Tibial nerve (tissue), 4 donors: Measurements from ENCODE around the gene LRFN2.

ENCODE experiments used
- EP300 ChIP-seq, 2 donors: sonication (generic); formaldehyde crosslinking; IDR thresholded peaks; one replicate each; pipeline ENCODE4 v1.6.1; 2017; ENCODE audit warnings: antibody characterized with exemption in 2 of 2, mild to moderate bottlenecking in 1 of 2
- POLR2A ChIP-seq, 2 donors: fragments of 450-650 bp; IDR thresholded peaks; one replicate each; pipeline ENCODE4 v1.6.1; 2017; ENCODE audit warnings: antibody characterized with exemption in 2 of 2, mild to moderate bottlenecking in 2 of 2, moderate library complexity in 2 of 2
- TF ChIP-seq, protein P1 (sequence below), 5 experiments: fragments of 200-600 bp in 3 of 5; fragments of 450-650 bp in 2 of 5; sonication (generic) in 3 of 5; IDR thresholded peaks; one replicate each; pipeline ENCODE4 v1.5.1; 2016 to 2019; ENCODE audit warnings: antibody characterized with exemption in 5 of 5, mild to moderate bottlenecking in 3 of 5, moderate library complexity in 2 of 5

DNA sequence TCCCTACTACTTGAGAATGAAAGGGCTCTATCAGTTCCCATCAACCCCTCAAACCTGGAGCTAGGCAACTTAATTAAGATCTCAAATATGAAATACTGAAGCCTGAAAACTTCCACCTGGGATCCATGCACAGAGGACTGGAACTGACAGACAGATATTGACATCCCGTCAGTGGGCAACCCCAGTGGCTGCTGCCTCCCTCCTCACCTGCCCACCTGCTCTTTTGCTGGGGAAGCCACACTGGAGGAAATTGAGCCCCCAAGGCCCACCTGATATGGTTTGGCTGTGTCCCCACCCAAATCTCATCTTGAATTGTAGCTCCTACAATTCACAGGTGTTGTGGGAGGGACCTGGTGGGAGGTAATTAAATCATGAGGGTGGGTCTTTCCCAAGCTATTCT is 192.8 kb downstream of the LRFN2 start:
- TF ChIP-seq POLR2A (IDR thresholded peaks at IDR 0.05) (no peak), EP300 (IDR thresholded peaks at IDR 0.05) (no peak)
- TF ChIP-seq, protein P1, sequence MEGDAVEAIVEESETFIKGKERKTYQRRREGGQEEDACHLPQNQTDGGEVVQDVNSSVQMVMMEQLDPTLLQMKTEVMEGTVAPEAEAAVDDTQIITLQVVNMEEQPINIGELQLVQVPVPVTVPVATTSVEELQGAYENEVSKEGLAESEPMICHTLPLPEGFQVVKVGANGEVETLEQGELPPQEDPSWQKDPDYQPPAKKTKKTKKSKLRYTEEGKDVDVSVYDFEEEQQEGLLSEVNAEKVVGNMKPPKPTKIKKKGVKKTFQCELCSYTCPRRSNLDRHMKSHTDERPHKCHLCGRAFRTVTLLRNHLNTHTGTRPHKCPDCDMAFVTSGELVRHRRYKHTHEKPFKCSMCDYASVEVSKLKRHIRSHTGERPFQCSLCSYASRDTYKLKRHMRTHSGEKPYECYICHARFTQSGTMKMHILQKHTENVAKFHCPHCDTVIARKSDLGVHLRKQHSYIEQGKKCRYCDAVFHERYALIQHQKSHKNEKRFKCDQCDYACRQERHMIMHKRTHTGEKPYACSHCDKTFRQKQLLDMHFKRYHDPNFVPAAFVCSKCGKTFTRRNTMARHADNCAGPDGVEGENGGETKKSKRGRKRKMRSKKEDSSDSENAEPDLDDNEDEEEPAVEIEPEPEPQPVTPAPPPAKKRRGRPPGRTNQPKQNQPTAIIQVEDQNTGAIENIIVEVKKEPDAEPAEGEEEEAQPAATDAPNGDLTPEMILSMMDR (IDR thresholded peaks at IDR 0.05): no peak
